ENCODE measurements around the gene COX8C.

COX8C gene

DNA sequence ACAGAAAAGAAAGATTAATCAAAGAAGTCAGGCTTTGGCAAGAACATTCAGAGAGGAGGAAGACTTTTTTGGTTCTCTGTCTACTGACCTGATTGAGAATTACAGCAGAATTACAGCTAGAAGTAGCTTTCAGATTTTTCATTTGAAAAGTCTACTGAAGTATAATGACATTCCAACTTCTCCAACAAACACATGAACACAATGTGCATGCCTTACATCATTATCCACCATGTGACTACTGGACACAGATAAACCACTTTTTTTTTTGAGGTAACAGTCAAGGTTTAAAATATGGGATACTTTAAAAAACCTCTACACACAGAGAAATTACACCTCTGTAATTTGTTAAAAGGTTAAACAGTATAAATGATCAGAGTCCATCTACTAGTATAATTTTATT, 26.5 kb upstream of the COX8C start:
- H3K4me3 ChIP-seq (ENCODE audit: low read length), result no peak overlapping the region
- DNase-seq (ENCODE audit: low read depth), result no peak
- TF ChIP-seq, protein P1, sequence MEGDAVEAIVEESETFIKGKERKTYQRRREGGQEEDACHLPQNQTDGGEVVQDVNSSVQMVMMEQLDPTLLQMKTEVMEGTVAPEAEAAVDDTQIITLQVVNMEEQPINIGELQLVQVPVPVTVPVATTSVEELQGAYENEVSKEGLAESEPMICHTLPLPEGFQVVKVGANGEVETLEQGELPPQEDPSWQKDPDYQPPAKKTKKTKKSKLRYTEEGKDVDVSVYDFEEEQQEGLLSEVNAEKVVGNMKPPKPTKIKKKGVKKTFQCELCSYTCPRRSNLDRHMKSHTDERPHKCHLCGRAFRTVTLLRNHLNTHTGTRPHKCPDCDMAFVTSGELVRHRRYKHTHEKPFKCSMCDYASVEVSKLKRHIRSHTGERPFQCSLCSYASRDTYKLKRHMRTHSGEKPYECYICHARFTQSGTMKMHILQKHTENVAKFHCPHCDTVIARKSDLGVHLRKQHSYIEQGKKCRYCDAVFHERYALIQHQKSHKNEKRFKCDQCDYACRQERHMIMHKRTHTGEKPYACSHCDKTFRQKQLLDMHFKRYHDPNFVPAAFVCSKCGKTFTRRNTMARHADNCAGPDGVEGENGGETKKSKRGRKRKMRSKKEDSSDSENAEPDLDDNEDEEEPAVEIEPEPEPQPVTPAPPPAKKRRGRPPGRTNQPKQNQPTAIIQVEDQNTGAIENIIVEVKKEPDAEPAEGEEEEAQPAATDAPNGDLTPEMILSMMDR (conservative IDR thresholded peaks at IDR 0.05; ENCODE audit: low read depth, low read length), result no peak

DNA sequence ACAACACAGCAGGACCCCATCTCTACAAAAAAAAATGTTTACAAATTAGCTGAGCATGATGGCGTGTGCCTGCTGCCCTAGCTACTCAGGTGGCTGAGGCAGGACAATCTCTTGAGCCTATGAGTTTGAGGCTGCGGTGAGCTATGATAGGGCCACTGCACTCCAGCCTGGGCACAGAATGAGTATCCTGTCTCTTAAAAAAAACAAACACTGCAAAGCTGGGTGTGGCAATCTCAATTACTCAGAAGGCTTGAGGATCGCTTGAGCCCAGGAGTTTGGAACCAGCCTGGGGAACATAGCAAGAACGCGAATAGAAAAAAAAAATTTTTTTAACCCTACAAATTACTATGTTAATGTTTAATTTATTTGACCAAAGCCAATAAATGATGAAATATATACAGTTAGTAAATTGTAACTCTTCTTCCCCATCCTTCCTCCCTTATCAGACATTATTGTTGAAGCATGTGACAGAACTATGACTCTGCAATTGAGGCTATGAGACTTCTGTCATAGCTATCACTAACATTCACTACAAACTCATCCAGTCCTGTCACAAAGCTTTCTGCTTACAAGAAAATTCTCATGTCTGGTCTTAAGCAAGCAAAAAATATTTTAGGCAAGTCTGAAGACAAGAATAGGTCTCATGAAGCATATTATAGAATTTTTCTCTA, 23.9 kb upstream of the COX8C start:
- no peak overlapping the region for H3K4me3 ChIP-seq (ENCODE audit: low read length)
- no peak for DNase-seq (ENCODE audit: low read depth)
- TF ChIP-seq, protein P1 (conservative IDR thresholded peaks at IDR 0.05; ENCODE audit: low read depth, low read length), result no peak

DNA sequence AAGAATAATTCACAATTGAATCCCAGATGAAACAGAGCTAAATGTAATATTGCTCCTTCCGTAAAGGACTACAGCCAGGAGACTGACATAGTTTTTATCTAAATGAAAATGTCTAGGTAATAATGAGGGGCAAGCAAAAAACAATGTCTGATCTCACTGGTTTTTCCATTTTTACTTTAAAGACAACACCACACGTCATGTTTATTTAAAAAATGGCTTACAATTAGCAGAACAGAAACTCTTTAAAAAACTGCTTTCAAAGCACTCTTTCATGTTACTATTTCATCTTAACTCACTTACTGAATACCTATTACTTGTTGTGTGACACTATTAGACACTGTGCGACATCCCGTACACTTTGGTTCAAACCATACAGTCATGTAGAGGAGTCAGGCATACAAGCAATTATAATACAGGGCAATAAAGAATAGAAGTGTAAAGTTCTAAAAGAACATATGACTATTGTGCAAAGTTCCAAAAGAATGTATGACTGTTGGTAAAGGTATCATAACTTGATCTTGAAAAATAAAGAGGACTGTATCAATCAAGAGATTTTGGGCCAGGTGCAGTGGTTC, 23.3 kb upstream of the COX8C start:
- DNase-seq (ENCODE audit: low read depth), result no peak
- TF ChIP-seq, protein P1 (conservative IDR thresholded peaks at IDR 0.05; ENCODE audit: low read depth, low read length), result no peak
- H3K4me3 ChIP-seq (ENCODE audit: low read length), result no peak overlapping the region

DNA sequence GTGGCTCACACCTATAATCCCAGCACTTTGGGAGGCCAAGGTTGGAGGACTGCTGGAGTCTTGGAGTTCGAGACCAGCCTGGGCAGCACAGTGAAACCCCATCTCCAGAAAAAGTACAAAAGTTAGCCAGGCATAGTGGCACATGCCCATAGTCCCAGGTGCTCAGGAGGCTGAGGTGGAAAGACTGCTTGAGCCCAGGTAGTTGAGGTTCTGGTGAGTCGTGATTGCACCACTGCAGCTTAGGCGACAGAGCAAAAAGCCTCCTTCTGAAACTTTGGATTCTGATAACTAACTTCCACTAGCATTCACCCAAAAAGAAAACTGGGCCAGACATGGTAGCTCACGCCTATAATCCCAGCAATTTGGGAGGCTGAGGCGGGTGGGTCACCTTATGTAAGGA, 20.8 kb upstream of the COX8C start:
- H3K4me3 ChIP-seq (ENCODE audit: low read length), result no peak overlapping the region
- TF ChIP-seq, protein P1 (conservative IDR thresholded peaks at IDR 0.05; ENCODE audit: low read depth, low read length), result no peak
- DNase-seq (ENCODE audit: low read depth), result no peak

DNA sequence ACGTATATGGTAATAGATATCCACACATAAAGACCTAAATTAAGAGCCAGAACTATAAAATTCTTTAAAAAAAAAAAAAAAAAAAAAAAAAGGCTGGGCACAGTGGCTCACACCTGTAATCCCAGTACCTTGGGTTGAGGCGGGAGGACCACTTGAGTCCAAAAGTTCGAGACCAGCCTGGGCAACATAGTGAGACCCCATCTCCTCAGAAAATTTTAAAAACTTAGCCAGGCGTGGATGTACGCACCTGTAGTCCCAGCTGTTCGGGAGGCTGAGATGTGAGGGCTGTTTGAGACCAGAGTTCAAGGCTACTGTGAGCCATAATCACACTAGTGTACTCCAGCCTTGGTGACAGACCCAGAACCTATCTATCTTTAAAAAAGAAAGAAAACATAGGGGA, 18.4 kb upstream of the COX8C start:
- TF ChIP-seq, protein P1 (conservative IDR thresholded peaks at IDR 0.05; ENCODE audit: low read depth, low read length), result no peak
- H3K4me3 ChIP-seq (ENCODE audit: low read length), result no peak overlapping the region
- DNase-seq (ENCODE audit: low read depth), result no peak

DNA sequence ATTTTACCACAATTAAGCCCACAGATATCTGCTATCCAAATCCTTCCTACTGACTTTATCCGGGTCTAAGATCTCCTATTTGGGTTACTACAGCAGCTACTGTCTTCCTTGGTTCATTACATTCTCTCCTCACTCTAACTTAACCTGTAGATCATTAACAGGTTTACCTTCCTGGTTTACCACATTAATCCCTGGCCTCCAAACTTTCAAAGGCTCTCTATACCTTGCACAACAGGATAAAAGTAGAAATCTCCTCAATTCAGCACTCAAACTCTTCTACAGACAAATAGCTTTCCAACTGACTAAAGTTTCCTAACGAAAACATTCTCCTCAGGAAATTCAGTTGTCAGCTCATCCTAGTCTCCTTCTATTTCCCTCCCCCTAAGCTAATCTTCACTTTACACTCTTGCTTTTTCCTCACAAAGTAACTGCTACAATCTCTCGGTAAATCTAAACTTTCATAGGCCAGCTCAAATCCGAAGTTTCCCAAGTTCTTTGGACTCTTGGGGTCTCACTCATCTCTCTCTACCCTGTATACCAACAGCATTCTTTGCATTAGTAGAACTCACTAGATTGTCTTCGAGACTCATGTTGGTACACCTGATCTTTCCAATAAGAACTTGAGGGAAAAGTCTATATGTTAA, 16.9 kb upstream of the COX8C start:
- no peak for DNase-seq (ENCODE audit: low read depth)
- TF ChIP-seq, protein P1 (conservative IDR thresholded peaks at IDR 0.05; ENCODE audit: low read depth, low read length), result no peak
- H3K4me3 ChIP-seq (ENCODE audit: low read length), result no peak overlapping the region

DNA sequence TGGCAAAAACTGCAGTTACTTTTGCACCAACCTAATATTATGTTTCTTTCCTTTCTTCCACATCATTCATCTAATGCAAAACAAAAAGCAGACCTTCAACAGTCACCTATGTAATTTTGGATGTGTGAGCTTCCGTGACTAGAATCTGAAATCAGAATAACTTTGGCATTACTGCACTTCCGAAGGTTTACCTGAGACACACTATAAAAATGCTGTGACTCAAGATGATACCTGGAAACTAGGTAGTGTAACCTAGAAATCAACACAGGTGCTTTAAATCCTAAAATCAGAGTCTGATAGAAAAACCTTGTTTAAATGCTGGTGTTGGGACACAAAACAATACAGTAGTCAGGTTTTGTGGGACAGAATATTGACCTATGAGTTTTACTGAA, 16.4 kb upstream of the COX8C start:
- TF ChIP-seq, protein P1 (conservative IDR thresholded peaks at IDR 0.05; ENCODE audit: low read depth, low read length), result no peak
- H3K4me3 ChIP-seq (ENCODE audit: low read length), result no peak overlapping the region
- no peak for DNase-seq (ENCODE audit: low read depth)

All from retinal pigment epithelial cell (primary cell).